ENCODE results near the gene C2orf76.

- TF ChIP-seq EZH2 (IDR thresholded peaks at IDR 0.05; ENCODE audit: borderline replicate concordance, low read depth, low read length, severe bottlenecking) = no peak
- no peak for TF ChIP-seq CTCF (IDR thresholded peaks at IDR 0.05; ENCODE audit: borderline replicate concordance, extremely low read depth, low read length, poor library complexity, severe bottlenecking)
Observed at GRCh38 chr2:119341684-119342083, 24.9 kb downstream of the C2orf76 start.
